HG03442 (cell line): ENCODE results near the gene TYW1B.
"Not testable (repeated sequence)": the region's sequence is repeated elsewhere in the genome, so short reads cannot be mapped to it uniquely, and the experiment has no call there.

Experiments used
- ATAC-seq: cut with Tn5 transposase; IDR thresholded peaks from one replicate; pipeline ENCODE4 v1.9.1; 2021; ENCODE audit warnings: mild to moderate bottlenecking, moderate library complexity; ENCODE audit not compliant: unreplicated experiment

The TYW1B gene

DNA sequence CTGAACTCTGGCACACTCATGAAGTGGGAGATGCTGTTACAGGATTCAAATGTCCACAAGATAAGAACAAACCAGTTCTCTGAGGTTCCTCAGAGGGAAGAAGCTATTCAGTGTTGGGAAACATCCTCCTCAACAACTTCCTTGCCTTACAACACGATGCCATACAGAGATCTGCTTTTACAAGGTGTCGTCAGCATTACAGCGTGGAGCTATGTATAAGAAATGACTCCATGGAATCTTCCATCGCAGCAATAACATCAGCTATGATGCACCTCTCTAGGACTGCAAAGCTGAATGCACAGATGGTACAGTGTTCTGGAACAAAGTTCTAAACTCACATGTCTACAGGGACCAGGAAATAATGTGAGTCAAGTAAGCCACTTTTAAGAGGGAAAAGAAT lies 122.3 kb downstream of the TYW1B start:
- ATAC-seq, result not testable (repeated sequence)

DNA sequence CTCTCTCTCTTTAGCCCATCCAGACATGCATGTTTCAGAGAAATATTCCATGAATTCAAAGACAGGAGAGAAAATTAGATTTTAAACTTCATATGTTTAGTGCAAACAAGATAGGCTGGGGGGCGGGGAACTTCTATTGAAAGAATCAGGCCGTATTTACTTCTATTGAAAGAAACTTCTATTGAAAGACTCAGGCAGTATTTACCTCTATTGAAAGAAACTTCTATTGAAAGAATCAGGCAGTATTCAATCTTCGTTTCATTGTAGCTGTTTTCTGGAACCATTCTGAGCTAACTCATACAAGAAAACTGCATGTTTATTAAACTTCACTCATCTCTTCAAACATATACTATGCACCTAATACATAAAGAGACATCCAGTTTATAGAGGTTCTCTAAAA lies 123.1 kb downstream of the TYW1B start:
- no peak for ATAC-seq

DNA sequence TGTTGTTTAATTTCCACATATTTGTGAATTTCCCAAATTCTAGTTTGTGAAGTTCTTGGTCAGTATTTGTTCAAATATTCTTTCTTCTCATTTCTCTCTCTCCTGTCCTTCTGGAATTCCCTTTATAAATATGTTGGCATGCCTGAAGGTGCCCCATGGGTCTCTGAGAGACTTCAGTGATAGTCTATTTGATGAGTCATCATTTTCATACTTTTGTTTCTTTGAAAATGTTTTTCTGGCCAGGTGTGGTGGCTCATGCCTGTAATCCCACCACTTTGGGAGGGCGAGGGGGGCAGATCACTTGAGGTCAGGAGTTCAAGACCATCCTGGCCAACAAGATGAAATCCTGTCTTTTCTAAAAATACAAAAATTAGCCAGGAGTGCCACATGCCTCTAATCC lies 127.5 kb downstream of the TYW1B start:
- not testable (repeated sequence) for ATAC-seq

- not testable (repeated sequence) for ATAC-seq
Observed at GRCh38 chr7:72697066-72697465, 130.9 kb downstream of the TYW1B start.

DNA sequence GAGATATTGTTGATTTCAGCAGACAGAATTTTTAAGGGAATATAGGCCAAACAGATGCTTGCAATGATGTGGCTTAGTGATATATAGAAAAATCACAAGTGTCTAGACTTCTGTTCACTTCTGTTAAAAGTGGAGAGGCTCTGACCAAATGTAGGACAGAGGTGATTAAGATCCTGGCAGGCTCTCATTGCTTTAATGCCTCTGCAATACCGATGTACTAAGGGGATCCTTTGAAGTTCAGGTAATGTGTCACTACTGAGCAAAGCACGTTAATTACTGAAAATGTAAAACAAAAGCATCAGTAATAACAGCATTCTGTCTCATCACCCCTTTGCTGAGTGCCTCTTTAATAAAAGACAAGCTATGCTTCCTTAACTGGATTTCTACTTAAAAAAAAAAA lies 131.4 kb downstream of the TYW1B start:
- ATAC-seq, result not testable (repeated sequence)

- ATAC-seq, result not testable (repeated sequence)
Observed at GRCh38 chr7:72695482-72695881, 132.5 kb downstream of the TYW1B start.

DNA sequence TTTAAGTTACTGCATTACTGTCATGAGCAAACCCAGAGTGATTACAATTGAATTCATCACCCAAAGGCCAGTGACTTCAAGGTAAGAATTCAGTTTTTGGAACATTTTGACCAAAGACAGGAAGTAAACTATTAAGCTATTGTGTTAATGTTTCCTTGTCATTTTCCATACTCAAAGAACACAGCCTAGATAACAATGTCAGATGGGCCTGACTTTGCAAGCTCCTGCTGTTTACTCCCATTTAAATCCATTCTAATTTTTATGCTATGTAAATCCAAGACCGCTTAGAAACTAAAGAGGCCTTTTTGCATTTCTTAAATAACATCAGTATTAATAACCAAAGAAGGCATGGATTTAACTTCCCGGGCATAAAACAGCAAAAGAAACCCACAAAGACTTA lies 136.6 kb downstream of the TYW1B start:
- not testable (repeated sequence) for ATAC-seq

DNA sequence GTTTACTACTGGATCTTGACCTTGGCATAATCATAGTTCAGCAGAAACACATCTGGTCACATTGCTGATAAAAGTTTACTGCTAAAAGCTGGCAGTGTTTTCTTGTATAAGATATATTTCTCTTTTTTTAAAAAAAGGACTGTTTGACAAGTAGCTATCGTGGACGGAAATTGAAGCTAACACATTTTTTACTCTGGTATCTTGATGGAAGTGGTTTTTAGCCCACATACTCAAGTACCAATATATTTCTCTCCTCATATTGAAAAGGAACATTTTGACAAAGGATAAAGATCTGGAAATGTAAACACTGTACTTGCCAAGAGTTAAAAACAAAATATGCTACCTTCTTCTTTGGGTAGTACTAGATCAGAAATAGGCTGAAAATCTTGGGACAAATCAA lies 137.8 kb downstream of the TYW1B start:
- not testable (repeated sequence) for ATAC-seq

GRCh38 chr7:72689344-72689743 lies 138.7 kb downstream of the TYW1B start:
- ATAC-seq, result not testable (repeated sequence)

DNA sequence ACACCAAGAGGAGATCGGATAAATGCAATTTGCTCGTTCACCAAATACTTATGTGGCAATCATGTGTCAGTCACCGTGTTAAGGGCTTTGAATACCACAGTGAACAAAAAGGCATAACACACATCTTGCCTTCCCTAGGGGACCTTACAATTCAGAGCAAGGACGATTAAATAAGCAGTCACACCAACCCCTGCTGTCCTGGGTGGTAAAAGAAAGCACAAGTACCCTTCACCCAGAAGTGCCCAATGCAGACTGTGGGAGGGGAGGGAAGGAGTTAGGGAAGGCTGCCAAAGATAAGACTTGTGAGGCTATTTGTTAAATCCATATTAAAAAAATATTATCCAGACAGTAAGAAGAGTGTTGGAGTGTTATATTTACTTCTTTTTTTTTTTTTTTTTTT lies 146.8 kb downstream of the TYW1B start:
- ATAC-seq, result not testable (repeated sequence)

- ATAC-seq, result peak; percentile 50
Observed at GRCh38 chr7:72676880-72677279, 151.1 kb downstream of the TYW1B start.

DNA sequence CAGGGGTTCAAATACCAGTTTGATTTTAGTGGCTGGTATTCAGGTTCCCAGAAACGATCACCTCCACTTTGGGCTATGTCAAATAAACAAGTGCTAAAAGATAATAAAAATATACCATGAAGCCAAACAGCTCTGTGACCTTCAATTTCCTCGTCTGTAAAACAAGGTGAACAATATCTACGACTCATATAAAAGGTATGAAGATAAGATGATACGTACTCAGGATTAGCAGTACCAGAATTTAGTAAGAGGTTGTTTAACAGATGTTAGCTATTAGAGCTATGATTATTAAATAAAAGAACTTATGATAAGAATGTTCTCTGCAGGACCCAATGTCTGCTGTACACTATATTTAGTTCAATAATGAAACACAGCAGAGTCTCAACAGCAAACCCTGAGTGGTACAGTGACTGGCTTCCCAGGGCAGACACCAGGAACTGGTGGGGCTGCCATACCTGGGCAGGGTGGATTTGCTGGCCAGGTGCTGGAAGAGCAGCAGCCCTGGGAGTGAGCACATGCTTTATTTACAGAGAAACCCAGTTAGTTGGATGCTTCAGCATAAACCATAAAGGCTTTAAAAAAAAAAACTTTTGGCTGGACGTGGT lies 151.8 kb downstream of the TYW1B start:
- ATAC-seq, result not testable (repeated sequence)

DNA sequence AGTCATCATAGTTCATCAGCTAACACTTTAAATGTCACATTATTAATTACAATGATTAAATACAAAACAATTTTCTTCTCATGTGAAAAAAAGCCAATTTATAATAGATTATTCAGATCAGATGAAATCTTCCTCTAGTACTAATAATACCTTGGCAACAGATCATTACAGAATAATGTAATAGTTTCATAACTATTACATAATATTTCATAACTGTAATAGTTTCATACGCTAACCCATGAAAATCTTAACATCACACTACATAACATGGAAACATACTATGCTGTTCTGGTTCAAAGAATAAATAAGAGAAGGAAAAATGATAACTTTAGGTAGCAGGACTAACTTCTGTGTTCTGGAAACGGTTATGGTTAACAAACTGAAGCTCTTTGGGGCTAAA lies 152.3 kb downstream of the TYW1B start:
- ATAC-seq, result not testable (repeated sequence)

GRCh38 chr7:72674394-72674793 lies 153.6 kb downstream of the TYW1B start:
- ATAC-seq, result no peak

DNA sequence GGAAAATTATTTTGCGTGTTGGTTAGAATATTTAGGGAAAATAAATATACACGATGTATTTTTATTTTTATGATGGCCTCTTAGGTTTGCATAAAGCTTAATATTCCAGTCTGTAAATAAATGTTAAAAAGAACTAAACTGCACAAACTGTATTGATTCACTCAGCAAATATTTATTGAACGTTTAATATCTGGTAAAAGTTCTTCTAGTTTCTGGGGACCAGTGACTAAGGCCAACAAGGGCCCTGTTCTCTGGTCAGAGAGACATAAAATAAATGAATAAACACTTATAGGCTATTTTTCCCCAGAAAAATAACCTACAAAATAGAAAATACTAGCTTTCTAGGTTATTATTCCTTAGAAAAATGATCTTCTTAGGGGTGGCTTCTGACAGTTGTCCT lies 157.2 kb downstream of the TYW1B start:
- not testable (repeated sequence) for ATAC-seq

GRCh38 chr7:72668435-72668834 lies 159.6 kb downstream of the TYW1B start:
- not testable (repeated sequence) for ATAC-seq

DNA sequence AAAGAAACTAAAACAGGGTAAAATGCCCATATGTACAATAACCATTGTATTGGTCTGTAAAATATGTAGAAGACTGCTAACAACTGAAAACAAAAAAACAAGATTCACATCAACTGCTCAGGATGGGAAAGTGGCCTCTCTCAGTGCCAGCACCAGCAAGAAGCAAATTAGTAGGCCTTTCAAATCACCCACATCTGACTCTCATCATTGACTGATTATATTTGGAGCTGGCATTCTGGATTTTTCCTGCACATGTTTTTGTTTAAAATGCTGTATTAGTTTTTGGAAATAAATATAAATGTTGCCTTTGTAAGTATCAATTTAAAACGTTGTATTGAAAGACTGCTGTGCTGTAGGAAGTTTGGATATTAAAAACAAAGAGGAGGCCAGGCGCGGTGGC lies 161.0 kb downstream of the TYW1B start:
- ATAC-seq, result not testable (repeated sequence)

DNA sequence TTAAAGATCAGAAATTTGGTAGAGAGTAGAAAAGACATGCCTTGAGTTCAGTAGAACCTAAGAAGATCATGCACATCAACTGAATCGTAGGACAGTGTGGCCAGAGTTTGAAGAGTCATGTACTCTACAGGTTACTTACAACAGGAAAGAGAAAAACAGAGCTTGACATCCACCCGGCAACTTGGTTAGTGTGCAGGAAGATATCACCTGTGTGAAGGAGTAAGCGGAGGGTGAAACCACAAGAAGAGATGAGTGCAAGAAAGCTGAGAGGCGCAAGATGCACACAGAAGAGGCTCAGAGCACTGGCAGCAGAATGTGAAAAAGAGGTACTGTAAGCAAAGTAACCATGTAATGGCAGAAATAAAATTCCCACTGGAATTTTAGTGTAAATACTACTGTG lies 179.4 kb downstream of the TYW1B start:
- not testable (repeated sequence) for ATAC-seq

DNA sequence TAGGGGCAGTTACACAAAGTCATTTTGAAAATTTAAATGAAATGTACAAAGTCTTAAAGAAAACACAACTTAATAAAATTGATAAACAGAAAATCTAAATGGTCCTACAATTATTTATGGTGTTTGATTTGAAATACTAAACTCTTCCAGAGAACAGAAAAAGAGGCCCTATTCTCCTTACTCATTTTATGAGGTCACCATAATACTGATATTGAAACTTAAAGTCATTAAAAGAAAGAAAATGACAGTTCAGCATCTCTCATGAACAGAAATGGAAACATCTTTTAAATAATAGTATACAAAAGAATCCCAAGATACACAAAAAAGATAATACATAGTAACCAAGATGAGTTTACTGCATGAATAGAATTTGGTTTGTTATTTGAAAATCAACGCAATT lies 184.3 kb downstream of the TYW1B start:
- not testable (repeated sequence) for ATAC-seq

- not testable (repeated sequence) for ATAC-seq
Observed at GRCh38 chr7:72641485-72642248, 186.3 kb downstream of the TYW1B start.

- ATAC-seq, result not testable (repeated sequence)
Observed at GRCh38 chr7:72640740-72641139, 187.3 kb downstream of the TYW1B start.

- ATAC-seq, result not testable (repeated sequence)
Observed at GRCh38 chr7:72635273-72635908, 192.6 kb downstream of the TYW1B start.
